ENCODE measurements around the gene WHRN.

The WHRN gene

DNA sequence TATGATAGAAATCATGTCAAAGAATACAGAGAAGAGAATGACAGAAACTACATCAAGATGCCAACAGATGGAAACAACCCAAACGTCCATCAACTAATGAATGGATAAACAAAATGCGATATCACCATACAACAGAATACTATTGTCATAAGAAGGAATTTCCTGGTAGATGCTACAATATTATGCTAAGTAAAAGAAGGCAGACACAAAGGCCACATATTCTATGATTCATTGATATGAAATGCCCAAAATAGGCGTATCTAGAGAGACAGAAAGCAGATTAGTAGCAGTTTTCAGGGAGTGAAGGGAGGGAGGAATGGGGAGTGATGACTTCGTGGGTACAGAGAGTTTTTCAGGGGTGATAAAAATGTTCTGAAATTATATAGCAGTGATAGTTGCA, 59.2 kb downstream of the WHRN start:
- no peak for DNase-seq

DNA sequence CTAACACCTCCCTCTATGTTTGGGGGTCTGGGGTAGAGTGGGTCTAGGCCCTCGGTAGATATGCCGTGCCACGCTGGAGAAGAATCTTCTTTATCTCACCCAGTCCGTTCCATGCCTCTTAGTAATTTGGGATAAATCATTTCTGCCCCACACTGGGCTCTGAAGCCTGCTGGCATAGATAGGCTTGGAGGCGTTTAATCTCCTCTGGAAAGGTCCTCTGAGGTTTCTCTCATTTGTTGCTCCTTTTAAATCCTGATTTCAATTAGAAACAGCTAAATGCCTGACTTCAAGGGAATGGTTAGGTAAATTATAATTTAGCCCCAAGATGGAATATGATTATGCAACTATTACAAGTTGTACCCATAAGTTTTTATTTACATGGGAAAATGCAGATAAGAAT, 59.7 kb downstream of the WHRN start:
- DNase-seq = no peak

DNA sequence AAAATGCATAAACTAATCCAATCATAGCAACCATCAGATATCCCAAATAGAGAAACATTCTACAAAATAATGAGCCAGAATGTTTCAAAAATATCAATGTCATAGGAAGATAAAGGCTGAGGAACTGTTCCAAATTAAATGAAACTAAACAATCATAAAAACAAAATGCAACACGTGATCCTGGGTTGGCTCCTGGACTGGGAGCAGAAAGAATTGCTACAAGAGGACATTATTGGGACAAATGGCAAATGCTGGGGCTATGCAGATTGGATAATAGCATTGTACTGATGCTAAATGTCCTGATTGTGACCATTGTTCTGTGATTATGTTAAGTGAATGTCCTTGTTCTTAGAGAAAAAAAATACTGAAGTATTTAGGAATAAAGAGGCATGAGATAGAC, 63.3 kb downstream of the WHRN start:
- DNase-seq = no peak

DNA sequence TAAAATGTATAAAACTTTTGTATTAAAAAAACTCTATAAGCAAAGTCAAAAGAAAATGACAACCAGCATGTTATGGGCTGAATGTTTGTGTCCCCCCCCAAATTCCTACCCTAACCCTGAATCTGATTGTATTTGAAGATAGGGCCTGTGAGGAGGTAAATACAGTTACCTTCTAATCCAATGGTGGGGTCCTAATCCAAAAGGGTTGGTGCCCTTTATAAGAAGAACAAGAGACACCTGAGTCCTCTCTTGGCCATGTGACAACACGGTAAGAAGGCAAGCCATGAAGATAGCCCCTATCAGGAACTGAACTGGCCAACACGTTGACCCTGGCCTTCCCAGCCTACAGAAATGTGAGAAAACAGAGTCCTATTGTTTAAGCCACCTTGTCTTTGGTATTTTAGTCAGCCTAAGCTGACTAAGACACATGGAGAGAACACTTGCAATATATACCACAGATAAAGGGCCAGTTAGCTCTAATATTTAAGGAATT, 67.8 kb downstream of the WHRN start:
- no peak for DNase-seq

DNA sequence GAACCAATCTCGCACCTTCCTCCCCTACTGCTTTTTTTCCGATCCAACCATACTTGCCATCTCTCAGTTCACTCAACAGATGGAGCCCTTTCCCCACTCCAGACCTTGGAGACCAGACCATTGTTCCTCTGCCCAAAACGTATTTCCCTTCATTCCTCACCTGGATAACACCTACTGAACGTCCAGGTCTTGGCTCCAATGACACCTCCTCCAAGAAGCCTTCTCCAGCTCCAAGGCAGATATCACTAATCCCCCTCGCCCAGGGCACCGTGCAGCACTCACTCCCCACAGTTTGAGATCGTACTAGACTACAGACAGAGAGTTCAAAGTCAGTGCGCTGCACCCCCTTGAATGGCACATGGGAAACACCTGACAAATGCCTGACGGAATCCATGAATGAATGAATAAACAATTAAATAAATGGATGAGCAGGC, 70.4 kb downstream of the WHRN start:
- DNase-seq = peak; percentile 49 to 60

DNA sequence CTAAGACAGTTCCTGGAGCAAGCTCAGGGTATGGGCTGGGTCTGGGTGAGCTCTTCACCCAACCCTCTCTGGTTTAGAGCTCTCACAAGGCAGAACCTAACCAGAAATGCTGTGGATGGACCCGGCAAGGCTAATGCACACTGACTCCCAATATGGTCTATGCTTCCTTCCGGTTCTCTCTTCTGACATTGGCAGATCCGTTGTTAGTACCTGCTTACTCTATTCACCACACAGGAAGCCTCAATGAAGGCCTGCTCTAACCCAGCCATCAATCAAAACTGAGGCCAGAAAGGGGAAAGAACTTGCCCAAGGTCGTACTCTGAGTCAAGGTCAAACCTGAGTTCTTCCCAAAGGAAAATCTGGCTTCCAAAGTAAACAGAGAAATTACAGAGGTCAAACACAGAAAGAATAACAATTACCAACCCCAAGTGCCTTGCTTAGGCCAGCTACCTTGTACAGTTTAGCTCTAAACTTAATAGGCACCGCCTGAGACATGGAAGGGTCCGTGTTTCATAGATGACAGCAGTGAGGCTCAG, 71.5 kb downstream of the WHRN start:
- no peak for DNase-seq

DNA sequence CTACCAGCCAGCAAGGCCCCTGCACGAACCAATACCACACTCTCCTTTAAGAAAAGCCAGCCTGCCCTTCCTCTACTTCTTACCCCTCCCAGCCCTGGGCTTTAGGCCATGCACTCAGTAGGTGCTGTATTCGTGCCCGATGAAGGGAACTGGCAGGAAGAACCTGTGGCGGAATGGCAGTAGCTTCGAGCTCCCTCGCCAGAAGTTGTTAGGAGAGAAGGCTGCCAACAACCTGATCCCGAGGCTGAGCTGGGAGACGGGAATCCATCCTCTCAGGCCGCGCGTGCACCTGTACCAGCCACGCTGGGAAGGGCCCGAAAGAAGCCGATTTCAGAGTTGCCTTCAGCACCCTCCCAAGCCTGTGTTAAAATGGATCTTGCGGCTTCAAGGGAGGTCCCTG, 72.2 kb downstream of the WHRN start:
- DNase-seq = no peak

DNA sequence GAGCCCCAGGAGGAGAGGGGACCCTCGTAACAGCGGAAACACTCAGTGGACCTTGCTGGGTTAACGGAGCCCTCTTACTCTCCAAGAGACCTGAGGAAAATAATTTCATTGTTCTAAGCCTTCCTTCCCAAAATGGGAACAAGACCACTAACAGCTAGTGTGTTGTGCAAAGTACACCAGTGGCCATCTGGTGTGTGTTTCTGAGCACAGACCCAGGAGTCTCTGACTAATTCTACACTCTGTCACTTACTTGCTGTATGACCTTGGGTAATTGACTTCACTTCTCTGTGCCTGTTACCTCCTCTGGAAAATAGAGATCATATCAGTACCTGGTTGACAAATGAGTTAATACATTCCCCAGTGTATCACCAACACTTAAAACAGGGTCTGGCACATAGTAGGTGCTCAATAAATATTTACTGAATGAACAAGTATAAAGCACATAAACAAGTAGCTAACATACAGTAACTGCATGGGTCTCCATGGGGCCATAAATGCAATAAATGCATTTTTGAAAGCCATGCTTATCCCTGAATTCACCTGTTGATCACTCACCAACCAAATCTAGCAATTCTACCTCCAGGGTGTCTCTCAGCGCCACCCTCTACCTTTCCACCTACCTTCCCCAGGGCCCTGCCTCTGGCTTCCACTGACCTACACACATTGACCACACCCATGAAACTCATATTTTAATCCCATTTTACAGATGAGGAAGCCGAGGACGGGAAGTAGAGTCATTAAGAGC, 72.8 kb downstream of the WHRN start:
- no peak for DNase-seq

DNA sequence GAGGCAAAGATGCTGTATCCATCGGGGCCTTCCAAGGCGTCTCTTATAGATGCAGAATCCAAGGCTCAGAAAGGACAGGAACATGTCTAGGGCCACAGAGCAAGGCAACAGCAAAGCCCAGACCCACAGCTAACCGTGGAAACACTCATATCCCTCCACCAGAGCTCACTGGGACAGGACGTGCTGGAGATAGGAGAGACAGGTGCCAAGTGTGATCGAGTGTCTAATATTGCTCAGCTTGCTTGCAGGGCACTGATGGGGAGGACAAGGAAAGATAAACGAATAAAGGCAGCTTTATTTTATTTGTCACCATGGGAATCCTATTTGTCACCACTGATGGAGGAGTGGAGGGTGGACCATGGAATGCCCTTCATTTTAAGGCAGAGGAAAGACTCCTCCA, 73.5 kb downstream of the WHRN start:
- no peak for DNase-seq

DNA sequence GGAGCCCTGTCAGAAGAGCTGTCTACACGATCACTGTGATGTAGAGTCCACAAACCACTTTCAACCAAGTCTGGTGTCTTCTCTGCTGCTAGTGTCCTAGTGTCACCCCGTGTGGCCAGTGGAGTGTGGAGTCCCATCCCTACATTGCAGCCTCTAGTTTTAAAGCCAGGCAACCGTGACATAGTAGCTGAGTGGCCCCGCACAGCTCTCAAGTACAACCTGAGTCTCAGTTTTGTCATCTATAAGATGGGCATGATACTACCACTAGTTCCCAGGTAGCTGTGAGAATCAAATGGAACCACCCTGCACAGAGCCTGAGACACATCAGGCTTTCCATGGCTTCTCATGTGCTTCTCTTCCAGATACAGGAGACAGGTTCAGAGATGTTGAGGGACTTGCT, 74.3 kb downstream of the WHRN start:
- DNase-seq = no peak

DNA sequence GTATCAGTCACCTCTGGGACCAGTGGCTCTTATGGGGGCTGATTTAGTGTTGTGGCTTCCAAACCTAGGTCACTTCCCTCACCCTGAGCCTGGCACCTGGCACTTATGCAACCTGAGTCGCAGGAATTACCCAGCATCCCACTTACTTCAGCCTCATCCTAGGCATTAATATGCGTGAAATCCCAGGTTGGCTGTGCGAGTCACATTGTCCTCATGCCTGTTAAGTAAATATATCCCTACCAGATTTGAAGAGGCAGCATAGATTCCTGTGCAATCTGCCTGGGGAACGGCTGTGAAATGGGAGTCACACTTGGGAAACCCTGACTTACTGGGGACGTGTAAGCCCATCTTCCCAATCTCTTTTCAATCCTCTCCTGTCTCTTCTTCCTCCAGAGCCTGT, 74.8 kb downstream of the WHRN start:
- DNase-seq = peak; percentile 57 to 68

DNA sequence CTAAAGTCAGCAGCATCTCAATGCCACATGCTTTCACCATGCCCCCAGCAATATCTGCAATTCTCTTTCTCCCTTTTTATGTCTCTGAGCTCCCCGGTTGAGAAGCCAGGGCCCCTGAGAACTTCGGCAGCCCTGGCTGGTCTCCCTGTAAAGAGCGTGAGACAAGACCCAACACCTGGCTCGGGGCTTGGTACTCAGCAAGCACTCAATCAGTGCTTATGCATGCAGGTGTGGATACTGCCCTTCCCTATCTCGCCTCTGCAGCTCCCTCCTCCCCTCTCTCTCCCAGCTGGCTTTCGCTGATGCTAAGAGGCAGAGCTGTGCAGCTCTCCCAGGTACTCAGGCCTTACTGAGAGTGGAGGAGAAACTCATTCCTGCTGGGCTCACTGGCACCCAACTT, 75.8 kb downstream of the WHRN start:
- DNase-seq = no peak

DNA sequence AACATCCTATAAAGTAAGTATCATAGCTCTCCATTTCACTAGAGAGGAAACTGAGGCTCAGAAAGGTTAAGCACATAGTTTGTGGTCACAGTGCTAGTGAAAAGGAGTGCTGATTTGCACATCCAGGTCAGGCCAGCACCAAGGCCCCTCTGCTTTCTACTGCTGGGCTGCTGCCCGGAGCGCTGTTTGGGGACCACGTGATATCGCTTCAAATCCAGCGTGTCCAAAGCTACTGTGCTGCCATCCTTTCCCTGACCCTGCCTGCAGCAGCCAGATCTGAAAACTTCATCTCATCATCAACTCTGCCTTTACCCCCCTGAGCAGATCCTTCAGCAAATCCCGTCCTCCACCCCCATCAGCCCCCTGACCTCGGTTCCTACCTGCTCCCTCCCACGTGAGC, 76.8 kb downstream of the WHRN start:
- no peak for DNase-seq

DNA sequence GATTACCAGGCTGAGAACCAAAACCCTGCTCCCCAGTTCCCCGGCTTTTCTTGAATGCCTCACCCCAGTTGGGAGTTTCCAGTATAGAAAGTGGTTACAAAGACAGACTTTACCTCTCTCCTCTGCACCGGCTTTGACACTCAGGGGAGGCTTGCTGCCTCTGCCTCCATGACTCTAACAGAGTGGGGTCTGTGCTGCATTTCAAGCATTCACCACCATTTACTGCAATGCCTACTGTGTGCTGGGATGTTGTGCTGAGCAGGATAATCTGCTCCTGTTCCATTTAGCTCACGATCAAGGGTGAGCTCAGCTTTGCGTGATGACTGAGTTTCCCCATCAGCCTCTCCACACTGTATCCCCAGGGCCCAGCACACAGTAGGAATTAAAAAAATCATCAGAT, 77.6 kb downstream of the WHRN start:
- no peak for DNase-seq

DNA sequence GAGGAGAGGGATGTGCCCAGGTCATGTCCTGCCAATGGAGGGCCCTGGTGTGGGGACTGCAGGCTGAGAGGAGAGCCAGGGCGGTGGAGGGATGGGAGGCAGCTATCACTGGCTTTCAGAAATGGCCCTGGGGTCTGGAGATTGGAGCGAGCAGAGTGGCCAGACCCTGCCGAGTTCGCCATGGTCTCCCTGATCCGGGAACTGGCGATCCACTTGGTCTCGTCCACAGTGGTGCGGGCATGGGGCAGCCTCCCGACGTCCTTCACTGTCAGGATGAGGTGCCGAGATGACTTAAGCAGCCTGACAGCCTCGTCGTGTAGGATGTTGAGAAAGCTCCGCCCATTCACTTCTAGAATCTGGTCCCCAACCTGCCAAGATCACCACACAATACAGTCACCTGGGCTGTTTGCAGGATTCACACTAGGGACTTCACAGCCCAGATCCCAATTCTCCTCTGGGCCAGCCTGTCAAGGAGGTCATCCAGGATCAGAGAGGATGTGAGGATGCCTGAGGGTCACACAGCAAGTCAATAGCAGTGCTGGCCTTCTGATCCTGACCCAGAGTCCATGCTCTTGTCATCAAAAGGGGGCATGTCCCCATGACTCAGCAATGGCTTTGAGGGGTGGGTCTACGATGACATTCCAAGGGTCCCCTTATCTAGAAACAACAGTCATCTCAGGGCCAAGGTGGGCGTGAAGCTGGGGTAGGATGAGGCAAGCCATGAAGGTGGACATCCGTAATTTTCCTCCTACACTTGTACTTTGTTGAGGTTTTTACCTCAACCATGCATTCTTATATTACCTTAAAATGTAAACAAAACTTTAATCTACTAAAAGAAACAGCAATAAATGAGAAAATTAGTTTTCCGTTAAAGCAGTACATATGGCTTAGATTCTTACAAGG, 79.0 kb downstream of the WHRN start:
- DNase-seq = no peak

DNA sequence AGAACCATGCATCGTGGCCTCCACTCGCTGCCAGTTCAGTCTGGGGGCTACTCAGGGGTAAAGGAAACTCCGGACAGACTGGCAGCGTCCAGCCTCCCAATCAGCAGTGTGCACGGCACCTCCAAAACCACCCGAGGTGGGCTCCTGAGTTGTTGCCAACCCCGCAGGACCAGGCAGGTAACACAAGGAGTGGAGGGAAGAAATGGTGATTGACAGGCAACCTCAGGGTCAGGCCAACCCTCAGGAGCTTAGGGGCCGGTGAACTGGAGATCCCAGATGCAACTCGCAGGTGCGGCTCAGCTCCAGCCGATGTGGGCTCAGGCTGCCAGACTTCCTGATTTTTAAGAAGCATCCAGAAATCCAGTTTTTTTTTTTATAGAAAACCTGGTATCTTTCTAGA, 80.1 kb downstream of the WHRN start:
- no peak for DNase-seq

DNA sequence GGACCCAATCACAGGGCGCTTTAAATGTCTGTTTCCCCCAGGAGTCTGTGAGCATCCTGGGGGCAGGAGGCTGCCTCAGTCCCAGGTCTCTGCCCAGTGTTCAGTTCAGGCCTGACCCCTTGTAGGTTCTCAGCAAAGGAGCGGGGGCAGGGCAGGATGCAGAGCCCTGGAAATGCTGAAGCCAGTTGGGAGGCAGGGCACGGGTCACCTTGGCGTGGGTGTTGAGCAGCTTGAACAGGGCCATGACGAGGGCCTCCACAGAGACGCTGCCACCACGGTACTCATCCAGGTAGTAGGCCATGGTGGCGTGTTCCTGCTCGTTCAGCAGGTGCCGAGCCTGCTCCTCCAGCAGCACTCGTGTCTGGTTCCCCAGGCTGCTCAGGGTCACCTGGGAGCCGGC, 81.1 kb downstream of the WHRN start:
- no peak for DNase-seq

DNA sequence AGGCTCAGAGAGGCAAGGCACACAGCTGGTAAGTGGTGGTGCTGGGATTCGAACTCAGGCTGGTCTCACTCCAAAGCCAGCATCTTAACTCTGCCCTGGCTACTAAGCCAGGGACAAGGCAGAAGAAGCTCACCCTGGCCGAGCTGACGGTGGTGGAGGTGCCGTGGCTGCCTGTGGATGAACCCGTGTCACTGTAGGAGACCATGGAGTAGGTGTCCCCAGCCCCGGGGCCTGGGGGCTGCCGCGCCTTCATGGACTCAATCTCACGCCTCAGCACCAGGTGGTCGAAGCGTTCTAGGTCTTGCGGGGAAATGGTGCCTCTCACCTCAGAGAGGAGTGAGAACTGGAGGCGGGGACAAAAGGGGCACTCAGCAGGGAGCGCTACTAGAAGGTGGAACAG, 82.1 kb downstream of the WHRN start:
- DNase-seq = no peak

DNA sequence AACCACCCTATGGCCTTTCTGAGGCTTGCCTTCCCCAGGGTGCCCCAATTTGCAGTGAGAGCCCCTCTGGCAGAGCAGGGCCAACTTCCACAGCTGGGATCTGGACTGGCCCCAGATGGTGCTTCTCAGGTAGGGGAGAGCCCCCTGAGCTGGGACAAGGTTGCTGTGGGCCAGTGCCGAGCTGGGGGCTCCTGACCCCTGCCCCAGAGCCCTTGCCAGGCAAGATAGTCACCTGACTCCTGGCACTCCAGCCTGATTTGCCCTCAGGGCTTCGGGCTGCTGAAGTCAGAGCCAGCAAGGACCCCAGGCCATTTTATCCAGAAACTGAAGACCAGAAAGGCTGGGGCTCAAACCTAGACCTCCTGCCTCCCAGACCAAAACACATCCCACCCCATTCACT, 84.1 kb downstream of the WHRN start:
- DNase-seq = no peak

DNA sequence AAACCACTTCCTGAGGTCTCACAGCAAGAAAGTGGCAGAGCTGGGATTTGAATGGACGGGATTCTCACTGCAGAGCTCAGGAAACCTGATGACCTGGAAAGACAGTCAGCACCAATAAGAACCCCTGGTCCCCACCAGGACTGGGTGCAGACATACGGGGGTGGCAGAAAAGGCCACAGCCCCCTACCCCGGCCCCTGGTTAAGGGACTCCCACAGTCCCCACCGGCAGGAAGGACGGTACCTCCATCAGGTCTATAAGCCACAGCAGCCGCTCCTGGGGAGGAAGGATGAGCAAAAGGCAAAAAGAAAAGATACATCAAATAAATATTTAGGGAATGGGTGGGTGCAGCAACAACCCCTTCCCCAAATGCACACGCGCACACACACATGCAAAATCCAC, 85.5 kb downstream of the WHRN start:
- no peak for DNase-seq

DNA sequence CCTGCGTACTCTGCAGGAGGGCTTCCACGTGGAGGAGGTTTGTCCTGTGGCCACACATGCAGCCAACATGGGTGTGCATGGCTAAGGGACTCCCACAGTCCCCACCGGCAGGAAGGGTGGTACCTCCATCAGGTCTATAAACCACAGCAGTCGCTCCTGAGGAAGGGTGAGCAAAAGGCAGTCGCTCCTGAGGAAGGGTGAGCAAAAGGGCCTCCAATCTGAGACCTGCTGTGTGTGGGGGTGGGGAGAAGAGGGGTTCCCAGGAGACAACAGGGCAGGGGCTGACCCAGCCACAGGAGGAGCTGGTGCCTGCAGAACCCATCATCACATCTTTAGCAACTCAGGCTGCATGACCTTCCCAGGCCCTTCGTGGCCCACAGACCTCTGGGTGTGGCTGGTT, 87.2 kb downstream of the WHRN start:
- DNase-seq = no peak

DNA sequence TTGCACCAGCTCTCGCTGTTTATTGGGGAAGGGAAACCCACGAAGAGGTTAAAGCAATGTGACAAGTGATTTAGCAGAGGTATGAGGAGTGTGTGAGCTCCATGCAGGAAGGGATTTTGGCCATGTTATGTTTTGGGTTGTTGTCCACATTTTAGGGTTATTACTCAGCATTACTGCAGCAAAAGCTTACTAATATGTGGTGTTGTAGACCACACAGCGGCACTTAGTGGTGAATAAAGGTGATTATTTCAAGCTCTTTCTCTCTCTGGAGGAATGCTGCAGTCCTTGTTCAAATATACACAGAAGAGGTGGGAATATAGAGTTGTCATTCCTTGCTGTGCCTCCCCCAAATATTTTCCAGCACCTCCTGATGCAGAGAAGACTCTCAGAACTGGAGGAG, 87.8 kb downstream of the WHRN start:
- no peak for DNase-seq

DNA sequence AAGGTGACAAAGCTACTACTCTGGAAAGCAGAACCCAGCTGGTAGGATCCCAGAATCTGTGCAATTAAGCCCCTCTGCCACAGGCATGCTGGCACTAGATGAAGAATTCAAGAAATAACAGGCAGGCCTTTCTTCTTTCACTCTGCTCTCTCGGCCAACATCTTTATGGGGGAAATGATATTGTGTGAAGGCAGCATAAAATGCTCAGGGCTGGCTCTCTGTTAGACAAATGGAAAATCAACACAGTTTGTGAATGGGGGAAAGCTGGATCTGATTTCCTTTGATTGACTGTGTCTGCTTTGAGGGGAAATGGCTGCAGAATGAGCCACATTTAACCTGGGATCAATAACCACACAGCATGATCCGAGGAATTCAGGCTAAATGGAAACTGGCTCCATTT, 88.4 kb downstream of the WHRN start:
- DNase-seq = no peak

DNA sequence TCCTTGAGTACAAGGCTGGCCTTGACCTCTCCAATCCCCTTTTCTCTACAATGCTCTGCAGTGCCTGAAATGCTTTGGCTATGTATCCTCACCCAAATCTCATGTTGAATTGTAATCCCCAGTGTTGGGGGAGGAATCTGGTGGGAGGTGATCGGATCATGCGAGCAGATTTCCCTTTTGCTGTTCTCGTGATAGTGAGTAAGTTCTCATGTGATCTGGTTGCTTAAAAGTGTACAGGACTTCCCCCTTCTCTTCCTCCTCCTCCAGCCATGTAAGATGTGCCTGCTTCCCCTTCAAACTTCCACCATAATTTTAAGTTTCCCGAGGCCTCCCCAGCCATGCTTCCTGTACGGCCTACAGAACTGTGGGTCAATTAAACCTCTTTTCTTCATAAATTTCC, 89.0 kb downstream of the WHRN start:
- no peak for DNase-seq

All from NCI-H524 (cell line).